IgD-negative memory B cell (primary cell): ENCODE results near the gene CTAG1A. TPM values are rescaled to one million over a fixed set of nuclear protein-coding genes. Genes with fewer than 3 reads are reported as not detected.
A peak's percentile ranks its signal among the peaks of the same experiment; 100 is the strongest.
"Not testable (repeated sequence)": the region's sequence is repeated elsewhere in the genome, so short reads cannot be mapped to it uniquely, and the experiment has no call there.

Experiments used
- H3K27ac Mint-ChIP-seq, 3 donors: one replicate each; pipeline ENCODE4 v1.8.0; 2020 to 2022; ENCODE audit warnings: mild to moderate bottlenecking in 3 of 3, mixed read lengths in 3 of 3, moderate library complexity in 1 of 3
- H3K27me3 Mint-ChIP-seq: one replicate; pipeline ENCODE4 v1.8.0; 2021; ENCODE audit warnings: mixed read lengths
- H3K36me3 Mint-ChIP-seq: one replicate; pipeline ENCODE4 v1.8.0; 2020; ENCODE audit warnings: mild to moderate bottlenecking, mixed read lengths
- H3K4me1 Mint-ChIP-seq, 3 donors: one replicate each; pipeline ENCODE4 v1.8.0; 2020 to 2022; ENCODE audit warnings: mixed read lengths in 3 of 3, mild to moderate bottlenecking in 1 of 3
- H3K4me3 Mint-ChIP-seq, 4 donors: one replicate each; pipeline ENCODE4 v1.8.0; 2020 to 2022; ENCODE audit warnings: mild to moderate bottlenecking in 4 of 4, mixed read lengths in 4 of 4, moderate library complexity in 3 of 4
- H3K9me3 Mint-ChIP-seq, 3 donors: one replicate each; pipeline ENCODE4 v1.8.0; 2020 to 2021; ENCODE audit warnings: mixed read lengths in 3 of 3, mild to moderate bottlenecking in 1 of 3
- polyA plus RNA-seq: library from polyadenylated mRNA; unstranded; fragments of 300-500 nt; fragmentation: Illumina TruSeq; gene quantifications from one replicate; pipeline ENCODE4 v1.2.3, GENCODE V29; 2021

Gene CTAG1A
- polyA plus RNA-seq: not detected

DNA sequence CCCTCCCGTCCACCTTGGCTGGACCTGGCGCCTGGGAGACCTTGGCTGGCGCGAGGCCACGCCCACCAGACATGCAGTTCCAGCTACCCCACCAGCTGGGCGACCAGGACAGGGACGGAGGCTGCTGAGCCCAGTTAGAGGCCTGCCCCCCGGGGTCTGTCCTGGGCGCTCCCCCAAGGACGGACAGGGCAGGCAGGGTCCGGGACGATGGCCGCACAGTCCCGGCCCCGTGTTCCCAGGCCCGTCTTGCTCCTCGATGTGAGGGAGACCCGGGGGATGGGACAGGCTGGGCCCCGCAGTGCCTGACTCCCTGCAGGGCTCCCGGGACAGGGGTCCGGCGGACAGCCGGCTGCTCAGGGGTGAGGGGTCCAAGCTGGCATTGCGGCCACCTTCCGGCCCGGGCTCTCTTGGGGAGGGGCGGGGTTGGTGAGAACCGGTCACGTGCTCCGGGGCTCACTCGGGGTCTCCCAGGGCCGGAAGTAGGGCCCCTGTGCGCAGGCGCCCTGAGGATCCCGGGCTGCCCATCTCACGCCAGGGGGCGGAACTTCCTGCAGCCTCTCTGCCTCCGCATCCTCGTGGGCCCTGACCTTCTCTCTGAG, at the start of gene CTAG1A:
TSS of gene CTAG1A (plus strand) at position 549 of the 599 bp plus-strand sequence. CDS start 74 bp downstream, outside the sequence.
- not testable (repeated sequence) for H3K4me1 Mint-ChIP-seq, H3K4me3 Mint-ChIP-seq

DNA sequence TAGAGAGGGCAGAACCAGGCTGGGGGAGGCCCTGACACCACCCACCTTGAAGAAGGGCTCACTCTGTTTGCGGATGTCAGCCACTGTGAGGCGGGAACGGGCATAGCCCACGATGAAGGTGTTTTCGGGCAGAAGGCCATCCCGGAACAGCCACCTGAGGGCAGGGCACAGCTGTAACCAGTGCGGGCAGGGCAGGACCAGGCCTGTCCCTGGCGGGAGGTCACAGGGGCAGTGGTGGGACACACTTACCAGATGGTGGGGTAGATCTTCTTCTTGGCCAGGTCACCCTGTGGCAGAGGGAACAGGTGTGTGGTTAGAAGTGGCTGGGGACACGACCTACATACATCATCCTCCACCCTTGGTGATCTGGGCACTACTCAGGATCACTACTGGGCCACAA, 49.0 kb upstream of the CTAG1A start:
- no peak overlapping the region for H3K27ac Mint-ChIP-seq
- peaks cover 3 to 6% (median 6%) of the 10 kb centered on the region in 3 donors for H3K4me1 Mint-ChIP-seq
- no peaks in the 10 kb centered on the region for H3K9me3 Mint-ChIP-seq
- H3K36me3 Mint-ChIP-seq: no peaks in the 10 kb centered on the region
- H3K4me3 Mint-ChIP-seq: no peak overlapping the region
- no peaks in the 10 kb centered on the region for H3K27me3 Mint-ChIP-seq

More for the DNA sequence above, at the start of gene CTAG1A:
- H3K9me3 Mint-ChIP-seq, H3K27me3 Mint-ChIP-seq, H3K27ac Mint-ChIP-seq, H3K36me3 Mint-ChIP-seq: not testable (repeated sequence)

DNA sequence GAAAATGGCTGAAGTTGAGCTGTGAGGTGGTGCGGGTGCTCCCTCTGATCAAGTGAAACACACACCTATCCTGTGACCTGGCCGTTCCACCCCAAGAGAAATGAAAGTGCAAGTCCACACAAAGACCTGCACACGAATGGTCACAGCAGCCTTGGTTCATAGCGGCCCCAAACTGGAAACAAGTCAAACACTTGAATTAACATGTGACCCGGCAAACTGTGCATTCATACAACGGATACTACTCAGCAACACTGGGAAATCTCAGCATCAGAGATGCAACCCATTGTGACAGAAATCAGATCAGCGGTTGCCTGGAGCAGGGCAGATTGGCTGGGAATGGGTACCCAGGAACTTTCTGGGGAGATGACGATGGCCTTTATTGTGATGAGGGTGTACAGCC, 45.9 kb upstream of the CTAG1A start:
- Mint-ChIP-seq H3K4me3 (no peak overlapping the region), H3K27me3 (no peaks in the 10 kb centered on the region), H3K9me3 (no peaks in the 10 kb centered on the region), H3K4me1 (peaks cover 6 to 16% (median 14%) of the 10 kb centered on the region in 3 donors), H3K27ac (no peak overlapping the region), H3K36me3 (no peaks in the 10 kb centered on the region)

DNA sequence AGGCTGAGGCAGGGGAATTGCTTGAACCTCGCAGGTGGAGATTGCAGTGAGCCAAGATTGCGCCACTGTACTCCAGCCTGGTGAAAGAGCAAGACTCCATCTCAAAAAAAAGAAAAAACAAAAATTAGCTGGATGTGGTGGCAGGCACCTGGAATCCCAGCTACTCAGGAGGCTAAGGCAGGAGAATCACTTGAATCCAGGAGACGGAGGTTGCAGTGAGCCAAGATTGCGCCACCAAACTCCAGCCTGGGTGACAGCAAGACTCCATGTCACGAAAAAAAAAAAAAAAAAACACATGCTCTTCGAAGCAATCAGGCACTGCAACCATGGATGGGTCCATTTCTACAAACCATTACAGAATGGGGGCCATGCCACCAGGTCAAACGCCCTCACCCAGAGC, 44.6 kb upstream of the CTAG1A start:
- H3K9me3 Mint-ChIP-seq, H3K4me3 Mint-ChIP-seq: not testable (repeated sequence)

DNA sequence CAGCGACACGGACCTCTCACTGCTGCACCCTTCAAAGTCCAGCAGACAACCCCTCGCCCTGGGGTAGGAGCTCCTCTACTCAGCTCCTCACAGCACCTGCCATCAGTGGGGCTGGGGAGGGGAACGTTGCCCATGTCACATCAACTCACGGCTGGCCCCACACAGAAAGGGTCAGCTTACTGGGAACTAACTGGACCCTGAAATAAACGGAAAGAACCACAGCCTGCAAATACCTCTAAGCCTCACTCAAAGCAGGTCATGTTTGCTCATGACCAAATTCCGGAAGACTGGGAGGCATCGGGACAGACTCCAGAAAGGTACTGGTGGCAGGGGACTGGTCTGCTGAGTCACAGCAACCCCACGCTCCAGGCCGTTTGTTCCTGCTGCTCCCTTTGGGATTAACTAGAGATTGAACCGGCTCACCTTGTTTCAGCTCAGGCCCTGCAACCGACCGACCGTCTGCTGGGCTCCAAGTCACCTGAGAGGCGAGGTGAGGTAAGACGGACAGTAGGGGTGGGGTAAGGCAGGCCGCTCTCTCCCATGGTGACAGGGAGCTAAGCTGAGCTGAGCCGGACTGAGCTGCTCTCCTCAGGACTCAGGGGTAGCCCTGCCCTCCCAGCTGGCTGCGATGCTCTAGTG, 43.9 kb upstream of the CTAG1A start:
- Mint-ChIP-seq H3K4me3 (no peak overlapping the region), H3K4me1 (peaks cover 8 to 11% (median 9%) of the 10 kb centered on the region in 3 donors), H3K27ac (no peak overlapping the region), H3K9me3 (no peaks in the 10 kb centered on the region), H3K36me3 (no peaks in the 10 kb centered on the region), H3K27me3 (no peaks in the 10 kb centered on the region)

More for the DNA sequence above, 44.6 kb upstream of the CTAG1A start:
- H3K27me3 Mint-ChIP-seq, H3K36me3 Mint-ChIP-seq, H3K27ac Mint-ChIP-seq: not testable (repeated sequence)
- H3K4me1 Mint-ChIP-seq: peaks cover 8 to 11% (median 8%) of the 10 kb centered on the region in 3 donors

- no peaks in the 10 kb centered on the region for H3K27me3 Mint-ChIP-seq
- H3K36me3 Mint-ChIP-seq: no peaks in the 10 kb centered on the region
- no peak overlapping the region for H3K4me3 Mint-ChIP-seq
- H3K9me3 Mint-ChIP-seq: no peaks in the 10 kb centered on the region
- no peak overlapping the region for H3K27ac Mint-ChIP-seq
- H3K4me1 Mint-ChIP-seq: peaks cover 8 to 11% (median 11%) of the 10 kb centered on the region in 3 donors
Observed at GRCh38 chrX:154541589-154541895, 43.4 kb upstream of the CTAG1A start.

DNA sequence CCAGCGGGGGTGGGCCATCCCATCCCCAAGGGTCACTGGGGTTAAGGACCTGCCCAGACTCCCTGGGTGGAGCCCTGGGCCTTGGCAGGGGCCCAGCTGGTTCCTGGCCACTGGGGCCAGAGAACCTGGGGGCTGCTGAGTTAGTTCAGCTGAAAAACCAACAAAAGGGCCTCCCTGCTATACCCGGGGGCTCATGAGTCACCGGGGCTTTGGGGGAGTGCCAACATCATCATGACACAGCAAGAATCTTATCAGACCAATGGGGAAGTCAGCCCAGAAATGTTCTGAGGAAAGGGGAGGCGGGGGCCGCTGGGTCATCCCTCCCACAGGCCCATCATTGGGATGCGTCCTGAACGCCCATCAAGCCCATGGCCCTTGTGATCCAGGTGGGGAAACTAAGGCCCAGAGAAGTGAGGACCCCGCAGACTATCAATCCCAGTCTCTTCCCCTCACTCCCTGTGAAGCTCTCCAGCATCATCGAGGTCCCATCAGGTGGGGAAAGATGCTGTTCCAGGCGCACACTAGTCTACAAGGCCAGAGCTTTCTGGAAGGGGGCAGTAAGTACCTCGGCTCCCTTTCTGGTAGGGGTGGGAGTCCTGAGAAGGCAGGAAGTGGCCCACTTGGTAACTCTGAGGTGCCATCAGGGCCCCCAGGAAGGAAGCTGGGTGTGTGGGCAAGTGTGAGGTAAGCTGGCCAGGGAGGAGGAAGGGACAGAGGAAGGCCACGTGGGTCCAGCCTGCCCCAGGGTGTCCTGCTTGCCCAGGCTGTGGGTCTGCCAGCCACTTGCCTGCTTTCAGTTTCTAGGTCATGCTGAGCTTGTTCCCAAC, 42.8 kb upstream of the CTAG1A start:
- peak overlapping the region; percentile 87 to 93 (median 87) for H3K27ac Mint-ChIP-seq
- H3K27me3 Mint-ChIP-seq: no peaks in the 10 kb centered on the region
- peaks cover 8 to 11% (median 11%) of the 10 kb centered on the region in 3 donors for H3K4me1 Mint-ChIP-seq

GRCh38 chrX:154542723-154543424, 42.1 kb upstream of the CTAG1A start:
- Mint-ChIP-seq H3K4me1 (peaks cover 8 to 11% (median 11%) of the 10 kb centered on the region in 3 donors), H3K9me3 (no peaks in the 10 kb centered on the region), H3K4me3 (peak overlapping the region; percentile 53 to 92 (median 85)), H3K27ac (peak overlapping the region; percentile 87 to 93 (median 87)), H3K27me3 (no peaks in the 10 kb centered on the region), H3K36me3 (no peaks in the 10 kb centered on the region)

More for the DNA sequence above, 42.8 kb upstream of the CTAG1A start:
- H3K36me3 Mint-ChIP-seq: no peaks in the 10 kb centered on the region
- H3K9me3 Mint-ChIP-seq: no peaks in the 10 kb centered on the region
- H3K4me3 Mint-ChIP-seq: peak overlapping the region in 2 of 4 donors; percentile 87 to 92

DNA sequence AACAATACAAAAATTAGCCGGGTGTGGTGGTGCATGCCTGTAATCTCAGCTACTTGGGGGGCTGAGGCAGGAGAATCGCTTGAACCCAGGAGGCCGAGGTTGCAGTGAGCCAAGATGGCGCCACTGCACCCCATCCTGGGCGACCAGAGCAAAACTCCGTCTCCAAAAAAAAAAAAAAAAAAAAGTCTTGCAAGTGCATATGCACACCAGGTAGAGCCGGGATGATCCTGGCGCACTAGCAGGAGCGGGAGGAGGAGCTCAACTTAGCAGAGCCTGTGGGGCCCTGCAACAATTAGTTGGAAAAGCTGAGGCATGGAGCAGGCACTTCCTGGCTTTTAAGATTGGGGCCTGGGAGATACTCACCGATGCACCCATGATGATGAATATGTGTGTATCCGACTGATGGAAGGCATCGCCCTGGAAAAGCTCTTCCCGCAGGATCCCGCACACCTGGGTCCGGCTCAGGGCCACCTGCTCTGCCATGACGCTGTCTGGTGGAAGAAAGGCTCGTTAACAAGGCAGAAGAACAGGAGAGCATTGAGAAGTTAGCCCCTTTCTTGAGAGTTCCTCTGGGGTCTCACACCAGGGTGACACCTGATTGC, 39.2 kb upstream of the CTAG1A start:
- Mint-ChIP-seq H3K27me3 (no peaks in the 10 kb centered on the region), H3K4me1 (peaks cover 14 to 24% (median 16%) of the 10 kb centered on the region in 3 donors), H3K4me3 (peak overlapping the region; percentile 76 to 88 (median 84)), H3K27ac (peak overlapping the region in 1 of 3 donors; percentile 57), H3K9me3 (no peaks in the 10 kb centered on the region), H3K36me3 (no peaks in the 10 kb centered on the region)

DNA sequence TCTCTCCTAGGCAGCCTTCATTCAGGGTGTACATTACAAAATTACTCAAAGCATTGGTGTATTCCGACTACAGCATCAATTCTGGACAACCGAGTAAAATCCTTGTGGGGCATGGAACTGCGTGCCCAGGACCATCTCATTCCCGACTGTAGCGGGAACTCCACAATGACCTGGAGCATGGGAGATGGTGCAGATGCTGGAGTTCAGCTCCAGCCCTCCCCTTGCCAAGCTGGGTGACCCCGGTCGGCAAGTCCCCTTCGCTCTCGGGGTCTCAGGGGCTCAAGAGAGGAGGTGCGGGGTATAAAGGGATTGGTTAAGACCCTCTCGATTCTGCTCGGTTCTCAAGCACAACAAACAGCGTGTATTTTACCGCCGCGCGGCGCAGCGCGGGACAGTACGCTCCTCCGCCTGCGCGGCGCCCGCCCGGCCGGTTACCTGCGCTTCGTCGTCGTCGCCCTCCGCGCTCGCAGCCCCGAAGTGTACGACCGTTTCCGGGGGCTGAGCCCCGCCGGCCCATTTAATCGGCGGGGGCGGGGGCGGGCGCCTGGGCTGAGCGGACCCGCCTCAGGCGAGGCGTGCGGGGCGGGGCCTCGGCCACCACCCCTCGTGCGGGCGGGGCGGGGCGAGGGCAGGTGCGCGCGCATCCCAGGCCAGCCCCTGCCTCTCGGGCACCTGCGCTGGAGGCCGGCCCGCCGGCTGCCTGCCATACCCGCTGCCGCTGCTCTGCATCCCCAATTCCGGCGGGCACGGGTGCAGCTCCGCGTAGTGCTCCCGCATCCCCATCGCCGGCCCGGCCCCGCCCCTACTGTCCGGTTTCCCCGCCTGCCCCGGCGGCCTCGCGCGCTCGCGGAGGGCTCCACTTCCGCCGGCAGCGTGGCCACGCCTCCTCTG, 38.3 kb upstream of the CTAG1A start, which contains the start of gene G6PD:
TSS of gene G6PD (minus strand) at position 493 of the 891 bp plus-strand sequence. CDS start 691 bp downstream, outside the sequence.
- Mint-ChIP-seq H3K4me1 (peaks cover 14 to 25% (median 16%) of the 10 kb centered on the region in 3 donors), H3K36me3 (no peaks in the 10 kb centered on the region), H3K4me3 (peak within 1 kb of the TSS; percentile 83 to 91 (median 89)), H3K9me3 (no peaks in the 10 kb centered on the region), H3K27ac (peak within 1 kb of the TSS; percentile 66 to 98 (median 96)), H3K27me3 (no peaks in the 10 kb centered on the region)

GRCh38 chrX:154547245-154548027, 37.5 kb upstream of the CTAG1A start, which contains the start of gene IKBKG:
Gene IKBKG, plus strand, starts transcription at chrX:154547620. Its CDS starts 4,383 bp downstream, at chrX:154552003.
- H3K4me1 Mint-ChIP-seq: peaks cover 11 to 28% (median 16%) of the 10 kb centered on the region in 3 donors

GRCh38 chrX:154548028-154548316, 37.0 kb upstream of the CTAG1A start:
- H3K4me3 Mint-ChIP-seq: peak overlapping the region; percentile 81 to 91 (median 89)
- no peaks in the 10 kb centered on the region for H3K9me3 Mint-ChIP-seq
- H3K36me3 Mint-ChIP-seq: no peaks in the 10 kb centered on the region
- H3K27ac Mint-ChIP-seq: peak overlapping the region; percentile 66 to 98 (median 96)
- no peaks in the 10 kb centered on the region for H3K27me3 Mint-ChIP-seq
- peaks cover 11 to 24% (median 12%) of the 10 kb centered on the region in 3 donors for H3K4me1 Mint-ChIP-seq

More at GRCh38 chrX:154547245-154548027, 37.5 kb upstream of the CTAG1A start, which contains the start of gene IKBKG:
- Mint-ChIP-seq H3K36me3 (no peaks in the 10 kb centered on the region), H3K27me3 (no peaks in the 10 kb centered on the region), H3K9me3 (no peaks in the 10 kb centered on the region), H3K4me3 (peak within 1 kb of the TSS; percentile 81 to 91 (median 89)), H3K27ac (peak within 1 kb of the TSS; percentile 66 to 98 (median 96))

GRCh38 chrX:154549766-154550165, 35.2 kb upstream of the CTAG1A start:
- Mint-ChIP-seq H3K27me3 (no peaks in the 10 kb centered on the region), H3K27ac (peak overlapping the region; percentile 14 to 92 (median 36)), H3K36me3 (no peaks in the 10 kb centered on the region), H3K9me3 (no peaks in the 10 kb centered on the region), H3K4me1 (peaks cover 8 to 22% (median 10%) of the 10 kb centered on the region in 3 donors), H3K4me3 (no peak overlapping the region)
